Measurements from ENCODE around the gene HDHD5. TPM values are rescaled to one million over a fixed set of nuclear protein-coding genes. Genes with fewer than 3 reads are reported as not detected.
A peak's percentile ranks its signal among the peaks of the same experiment; 100 is the strongest.

HDHD5 gene
- total and polyA plus RNA-seq, 10 of the 15 experiments (the other 5 are each of a cell fraction or from before 2014, with no cell fraction given), result 1.7 to 68.0 (median 49.9) TPM

- ChIA-PET POLR2A (no interaction called here), CTCF (interaction anchor here (0.8 to 8.1 kb wide), 2 partner anchors 8 to 10 kb away, joined by 3 to 72 read pairs; no protein-coding TSS in a partner anchor), RAD21 (ENCODE audit: unreplicated experiment) (no interaction called here), SMC1A (ENCODE audit: uncharacterized antibody, unreplicated experiment) (interaction anchor here (1.2 kb wide), 2 partner anchors 9 to 337 kb away, joined by 3 read pairs; no protein-coding TSS in a partner anchor)
- Histone ChIP-seq H3K4me3 (no peak overlapping the region), H3K27ac (ENCODE audit: control insufficient read depth, insufficient read depth) (no peak overlapping the region), H3K9ac (ENCODE audit: control insufficient read depth, insufficient read depth, low read length) (no peak overlapping the region), H3K9me3 (replicated peaks; ENCODE audit: control insufficient read depth, insufficient read depth, low read length) (no peaks in the 10 kb centered on the region), H3K4me2 (ENCODE audit: control insufficient read depth, insufficient read depth) (no peak overlapping the region), H2AFZ (ENCODE audit: control insufficient read depth, low read depth, low read length) (no peak overlapping the region), H3K79me2 (ENCODE audit: control insufficient read depth, insufficient read depth, low read length) (peaks cover 2% of the 10 kb centered on the region; the same call in 1 of the 2 replicates), H4K20me1 (ENCODE audit: control insufficient read depth, insufficient read depth) (no peaks in the 10 kb centered on the region), H3K36me3 (ENCODE audit: control insufficient read depth in 2 of 2, insufficient read depth in 2 of 2, low read length in 1 of 2) (no peaks in the 10 kb centered on the region), H3K27me3 (replicated peaks in 1 of 2; ENCODE audit: control insufficient read depth in 2 of 2, insufficient read depth in 2 of 2, low read length in 1 of 2) (no peaks in the 10 kb centered on the region), H3K4me1 (ENCODE audit: control insufficient read depth, insufficient read depth, low read length) (no peaks in the 10 kb centered on the region)
- in situ Hi-C loops (cut with MboI) (no loop called here), intact Hi-C loops (cut with micrococcal nuclease; ENCODE audit: unreplicated experiment) (no loop called here)
- BruUV-seq (replicated peaks), result no TSS peak
- ATAC-seq (no peak), DNase-seq (ENCODE audit: low read depth, low spot score) (no peak), FAIRE-seq (no peak)
- WGBS (ENCODE audit: insufficient coverage, insufficient replicate concordance, low lambda C conversion rate, missing lambda C conversion rate), result 47% methylated on average over 3 of the region's 3 CpGs
- no peak for TF ChIP-seq MYC (IDR thresholded peaks at IDR 0.05; ENCODE audit: insufficient read depth, insufficient read length, insufficient replicate concordance, low read length, severe bottlenecking)
- peak in 2 of 3 experiments; percentile 16 to 21; a peak in 2 of 6 replicates for TF ChIP-seq CTCF (IDR thresholded peaks at IDR 0.05 in 2 of 3, conservative IDR thresholded peaks at IDR 0.05 in 1 of 3; ENCODE audit: control insufficient read depth in 2 of 3, extremely low read depth in 1 of 3, insufficient read depth in 1 of 3, low read depth in 3 of 3, low read length in 3 of 3)
Measured at GRCh38 chr22:17164392-17165024, 5.4 kb upstream of the HDHD5 start.

GRCh38 chr22:17162731-17163130 lies 3.7 kb upstream of the HDHD5 start:
- 64% methylated on average over 8 of the region's 8 CpGs for WGBS (ENCODE audit: insufficient coverage, insufficient replicate concordance, low lambda C conversion rate, missing lambda C conversion rate)
- RAD21 ChIA-PET (ENCODE audit: unreplicated experiment), result interaction anchor here (1.2 kb wide), 1 partner anchor 9 kb away, joined by 3 read pairs; no protein-coding TSS in a partner anchor
- POLR2A ChIA-PET, result no interaction called here
- CTCF ChIA-PET, result interaction anchor here (8.1 kb wide), 1 partner anchor 10 kb away, joined by 72 read pairs; no protein-coding TSS in a partner anchor
- SMC1A ChIA-PET (ENCODE audit: uncharacterized antibody, unreplicated experiment), result no interaction called here
- peaks cover 12% of the 10 kb centered on the region for H3K79me2 ChIP-seq (ENCODE audit: control insufficient read depth, insufficient read depth, low read length)
- H3K9me3 ChIP-seq (replicated peaks; ENCODE audit: control insufficient read depth, insufficient read depth, low read length), result no peaks in the 10 kb centered on the region
- no peaks in the 10 kb centered on the region for H4K20me1 ChIP-seq (ENCODE audit: control insufficient read depth, insufficient read depth)
- intact Hi-C loops (cut with micrococcal nuclease; ENCODE audit: unreplicated experiment) (no loop called here), in situ Hi-C loops (cut with MboI) (no loop called here)
- DNase-seq (ENCODE audit: low read depth, low spot score) (no peak), ATAC-seq (no peak), FAIRE-seq (no peak)
- no peak overlapping the region for H3K27ac ChIP-seq (ENCODE audit: control insufficient read depth, insufficient read depth)
- H3K36me3 ChIP-seq (ENCODE audit: control insufficient read depth in 2 of 2, insufficient read depth in 2 of 2, low read length in 1 of 2), result no peaks in the 10 kb centered on the region
- H3K9ac ChIP-seq (ENCODE audit: control insufficient read depth, insufficient read depth, low read length), result no peak overlapping the region
- no peaks in the 10 kb centered on the region for H3K4me1 ChIP-seq (ENCODE audit: control insufficient read depth, insufficient read depth, low read length)
- no TSS peak for BruUV-seq (replicated peaks)
- H2AFZ ChIP-seq (ENCODE audit: control insufficient read depth, low read depth, low read length), result no peak overlapping the region
- TF ChIP-seq ZBTB4 (CRISPR knock-in tag; IDR thresholded peaks at IDR 0.05), result no peak
- TF ChIP-seq CHD2 (IDR thresholded peaks at IDR 0.05; ENCODE audit: borderline replicate concordance, low read depth, low read length), result no peak
- no peak for TF ChIP-seq WRNIP1 (IDR thresholded peaks at IDR 0.05; ENCODE audit: borderline replicate concordance, low read depth, low read length)
- no peak for TF ChIP-seq PAX5 (IDR thresholded peaks at IDR 0.05; ENCODE audit: borderline replicate concordance, low read depth, low read length)
- H3K4me3 ChIP-seq, result no peak overlapping the region
- H3K4me2 ChIP-seq (ENCODE audit: control insufficient read depth, insufficient read depth), result no peak overlapping the region
- no peaks in the 10 kb centered on the region for H3K27me3 ChIP-seq (replicated peaks in 1 of 2; ENCODE audit: control insufficient read depth in 2 of 2, insufficient read depth in 2 of 2, low read length in 1 of 2)
